GM12878 (cell line): ENCODE results near the gene SPDYC. TPM values are rescaled to one million over a fixed set of nuclear protein-coding genes. Genes with fewer than 3 reads are reported as not detected.

Experiments used
- ATF3 ChIP-seq: IDR thresholded peaks from 2 replicates; pipeline ENCODE4 v1.6.1; 2011; ENCODE audit warnings: low read depth, mild to moderate bottlenecking, low read length, moderate library complexity, borderline replicate concordance; ENCODE audit errors: extremely low read depth
- BCL11A ChIP-seq: IDR thresholded peaks from 2 replicates; pipeline ENCODE4 v1.6.1; 2011; ENCODE audit warnings: low read depth, low read length
- CBFB ChIP-seq: IDR thresholded peaks from 2 replicates; pipeline ENCODE4 v1.6.1; 2016; ENCODE audit warnings: antibody characterized with exemption, low read depth
- EP300 ChIP-seq, 2 experiments: fragments of 150-350 bp in 1 of 2; IDR thresholded peaks; 2 replicates each; pipeline ENCODE4 v1.6.1; 2011 to 2012; ENCODE audit warnings: low read depth in 2 of 2, low read length in 2 of 2, borderline replicate concordance in 1 of 2, improper control_type of control experiment in 1 of 2, inconsistent platforms in 1 of 2; ENCODE audit not compliant: control insufficient read depth in 1 of 2
- ESRRA ChIP-seq: IDR thresholded peaks from 2 replicates; pipeline ENCODE4 v1.6.1; 2012; ENCODE audit warnings: mild to moderate bottlenecking, low read length, improper control_type of control experiment
- HCFC1 ChIP-seq: fragments of 150-350 bp; IDR thresholded peaks from 2 replicates; pipeline ENCODE4 v1.6.1; 2014; ENCODE audit warnings: low read length
- MTA3 ChIP-seq: IDR thresholded peaks from 2 replicates; pipeline ENCODE4 v1.6.1; 2012; ENCODE audit warnings: low read length, inconsistent platforms, borderline replicate concordance
- MXI1 ChIP-seq: fragments of 150-350 bp; IDR thresholded peaks from 2 replicates; pipeline ENCODE4 v1.6.1; 2011; ENCODE audit warnings: low read depth, mild to moderate bottlenecking, inconsistent platforms, low read length, improper control_type of control experiment
- RELA ChIP-seq: fragments of 450-650 bp; IDR thresholded peaks from 2 replicates; pipeline ENCODE4 v1.8.0; 2014; ENCODE audit warnings: borderline replicate concordance; ENCODE audit not compliant: partially characterized antibody
- RELB ChIP-seq: fragments of 450-650 bp; IDR thresholded peaks from 2 replicates; pipeline ENCODE4 v1.6.1; 2017; ENCODE audit warnings: low read depth, mild to moderate bottlenecking, moderate library complexity
- SIN3A ChIP-seq: IDR thresholded peaks from 2 replicates; pipeline ENCODE4 v1.6.1; 2012; ENCODE audit warnings: low read depth, low read length, improper control_type of control experiment
- SMC3 ChIP-seq: IDR thresholded peaks from 2 replicates; pipeline ENCODE4 v1.6.1; 2011; ENCODE audit warnings: low read length, improper control_type of control experiment, borderline replicate concordance
- SREBF1 ChIP-seq: IDR thresholded peaks from 2 replicates; pipeline ENCODE4 v1.6.1; 2012; ENCODE audit warnings: mild to moderate bottlenecking, low read length
- SUPT20H ChIP-seq: IDR thresholded peaks from 2 replicates; pipeline ENCODE4 v1.6.1; 2011; ENCODE audit warnings: low read depth, mild to moderate bottlenecking, low read length, moderate library complexity, borderline replicate concordance; ENCODE audit not compliant: control insufficient read depth
- TCF7 ChIP-seq: IDR thresholded peaks from 2 replicates; pipeline ENCODE4 v1.6.1; 2014; ENCODE audit warnings: antibody characterized with exemption, borderline replicate concordance
- YY1 ChIP-seq: IDR thresholded peaks from 2 replicates; pipeline ENCODE4 v1.6.1; 2011; ENCODE audit warnings: low read depth, mild to moderate bottlenecking, low read length
- polyA plus RNA-seq, 11 experiments: library from polyadenylated mRNA; depleted of rRNA in 4 of 11; unstranded in 6 of 11; stranded (reverse) in 5 of 11; fragments of >200 nt; fragmentation: Nextera tagmentation in 4 of 11; fragmentation: Illumina TruSeq in 1 of 11; extraction: Ambion mirVana in 4 of 11; extraction: Trizol in 1 of 11; gene quantifications; 1 replicate in 1 of 11; 2 replicates in 10 of 11; pipeline versions ENCODE4 v1.2.1 to v1.2.3, GENCODE V29; 2011 to 2016; ENCODE audit warnings: inconsistent platforms in 2 of 11, missing spikeins in 2 of 11, low read depth in 1 of 11
- total RNA-seq, 4 experiments: library from RNA; depleted of rRNA in 3 of 4; stranded (reverse); fragments of >200 nt in 3 of 4; fragmentation: Illumina TruSeq in 1 of 4; extraction: Trizol in 1 of 4; gene quantifications; 2 replicates each; pipeline versions ENCODE4 v1.2.1 to v1.2.3, GENCODE V29; 2013 to 2021
- TF ChIP-seq, protein P1 (sequence below): IDR thresholded peaks from 2 replicates; pipeline ENCODE4 v1.6.1; 2012; ENCODE audit warnings: low read depth, low read length, improper control_type of control experiment
- TF ChIP-seq, protein P2 (sequence below): IDR thresholded peaks from 2 replicates; pipeline ENCODE4 v1.6.1; 2011; ENCODE audit warnings: borderline replicate concordance, low read depth, mild to moderate bottlenecking, moderate library complexity, low read length; ENCODE audit not compliant: insufficient read depth, poor library complexity, severe bottlenecking
- TF ChIP-seq, protein P3 (sequence below): fragments of 150-350 bp; IDR thresholded peaks from 2 replicates; pipeline ENCODE4 v1.6.1; 2016; ENCODE audit warnings: low read depth, low read length

The SPDYC gene
- total and polyA plus RNA-seq, 10 of the 15 experiments (the other 5 are each of a cell fraction or from before 2014, with no cell fraction given): not detected

DNA sequence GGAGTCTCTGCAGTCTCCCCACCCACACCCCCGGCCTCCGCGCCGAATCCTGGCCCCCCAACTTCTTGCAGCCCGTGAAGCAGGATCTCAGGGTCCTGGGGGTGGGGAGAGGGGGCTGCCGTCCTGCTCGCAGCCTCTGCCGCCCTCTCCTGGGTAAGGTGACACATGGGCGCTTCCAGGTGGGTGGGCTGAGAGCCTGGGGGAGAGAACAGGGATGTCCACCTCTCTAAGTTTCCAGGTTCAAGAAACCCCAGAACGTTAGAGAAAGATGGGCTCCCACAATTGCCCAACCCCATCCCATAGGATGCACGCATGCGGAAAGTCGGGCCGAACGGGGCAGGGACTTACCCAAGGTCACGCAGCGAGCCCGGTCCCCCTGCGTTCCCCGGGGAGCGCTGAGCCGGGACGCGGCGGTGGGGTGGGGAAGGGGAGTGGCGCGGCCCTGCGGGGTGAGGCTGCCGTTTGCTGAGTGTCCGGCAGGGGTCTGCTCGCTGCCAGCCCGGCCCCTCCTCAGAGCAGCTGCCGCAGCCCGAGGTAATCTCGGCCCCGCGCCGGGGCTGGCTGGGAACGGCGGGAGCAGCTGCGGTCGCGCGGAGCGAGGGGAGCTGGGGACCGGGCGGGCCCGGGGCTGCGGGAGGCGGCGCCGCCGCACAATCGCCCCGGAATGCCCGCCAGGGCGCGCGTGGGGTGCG, 11.0 kb downstream of the SPDYC start (continued):
- TF ChIP-seq RELB (peak; percentile 48; the same call in 1 of the 2 replicates), BCL11A (no peak), RELA (peak; percentile 19), SREBF1 (no peak), HCFC1 (no peak), ESRRA (no peak), YY1 (0 out of 2 replicates have a peak, but pooled peaks have one; percentile 30), EP300 (IDR thresholded peaks at IDR 0.05; ENCODE audit: borderline replicate concordance in 1 of 2, control insufficient read depth in 1 of 2, low read depth in 2 of 2, low read length in 2 of 2) (no peak), SMC3 (peak; percentile 58), MXI1 (no peak), TCF7 (no peak), CBFB (no peak), ATF3 (no peak), SUPT20H (no peak), MTA3 (no peak), SIN3A (no peak)
- TF ChIP-seq, protein P1, sequence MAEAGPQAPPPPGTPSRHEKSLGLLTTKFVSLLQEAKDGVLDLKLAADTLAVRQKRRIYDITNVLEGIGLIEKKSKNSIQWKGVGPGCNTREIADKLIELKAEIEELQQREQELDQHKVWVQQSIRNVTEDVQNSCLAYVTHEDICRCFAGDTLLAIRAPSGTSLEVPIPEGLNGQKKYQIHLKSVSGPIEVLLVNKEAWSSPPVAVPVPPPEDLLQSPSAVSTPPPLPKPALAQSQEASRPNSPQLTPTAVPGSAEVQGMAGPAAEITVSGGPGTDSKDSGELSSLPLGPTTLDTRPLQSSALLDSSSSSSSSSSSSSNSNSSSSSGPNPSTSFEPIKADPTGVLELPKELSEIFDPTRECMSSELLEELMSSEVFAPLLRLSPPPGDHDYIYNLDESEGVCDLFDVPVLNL: no peak
- TF ChIP-seq, protein P2, sequence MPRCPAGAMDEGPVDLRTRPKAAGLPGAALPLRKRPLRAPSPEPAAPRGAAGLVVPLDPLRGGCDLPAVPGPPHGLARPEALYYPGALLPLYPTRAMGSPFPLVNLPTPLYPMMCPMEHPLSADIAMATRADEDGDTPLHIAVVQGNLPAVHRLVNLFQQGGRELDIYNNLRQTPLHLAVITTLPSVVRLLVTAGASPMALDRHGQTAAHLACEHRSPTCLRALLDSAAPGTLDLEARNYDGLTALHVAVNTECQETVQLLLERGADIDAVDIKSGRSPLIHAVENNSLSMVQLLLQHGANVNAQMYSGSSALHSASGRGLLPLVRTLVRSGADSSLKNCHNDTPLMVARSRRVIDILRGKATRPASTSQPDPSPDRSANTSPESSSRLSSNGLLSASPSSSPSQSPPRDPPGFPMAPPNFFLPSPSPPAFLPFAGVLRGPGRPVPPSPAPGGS: no peak
- TF ChIP-seq, protein P3, sequence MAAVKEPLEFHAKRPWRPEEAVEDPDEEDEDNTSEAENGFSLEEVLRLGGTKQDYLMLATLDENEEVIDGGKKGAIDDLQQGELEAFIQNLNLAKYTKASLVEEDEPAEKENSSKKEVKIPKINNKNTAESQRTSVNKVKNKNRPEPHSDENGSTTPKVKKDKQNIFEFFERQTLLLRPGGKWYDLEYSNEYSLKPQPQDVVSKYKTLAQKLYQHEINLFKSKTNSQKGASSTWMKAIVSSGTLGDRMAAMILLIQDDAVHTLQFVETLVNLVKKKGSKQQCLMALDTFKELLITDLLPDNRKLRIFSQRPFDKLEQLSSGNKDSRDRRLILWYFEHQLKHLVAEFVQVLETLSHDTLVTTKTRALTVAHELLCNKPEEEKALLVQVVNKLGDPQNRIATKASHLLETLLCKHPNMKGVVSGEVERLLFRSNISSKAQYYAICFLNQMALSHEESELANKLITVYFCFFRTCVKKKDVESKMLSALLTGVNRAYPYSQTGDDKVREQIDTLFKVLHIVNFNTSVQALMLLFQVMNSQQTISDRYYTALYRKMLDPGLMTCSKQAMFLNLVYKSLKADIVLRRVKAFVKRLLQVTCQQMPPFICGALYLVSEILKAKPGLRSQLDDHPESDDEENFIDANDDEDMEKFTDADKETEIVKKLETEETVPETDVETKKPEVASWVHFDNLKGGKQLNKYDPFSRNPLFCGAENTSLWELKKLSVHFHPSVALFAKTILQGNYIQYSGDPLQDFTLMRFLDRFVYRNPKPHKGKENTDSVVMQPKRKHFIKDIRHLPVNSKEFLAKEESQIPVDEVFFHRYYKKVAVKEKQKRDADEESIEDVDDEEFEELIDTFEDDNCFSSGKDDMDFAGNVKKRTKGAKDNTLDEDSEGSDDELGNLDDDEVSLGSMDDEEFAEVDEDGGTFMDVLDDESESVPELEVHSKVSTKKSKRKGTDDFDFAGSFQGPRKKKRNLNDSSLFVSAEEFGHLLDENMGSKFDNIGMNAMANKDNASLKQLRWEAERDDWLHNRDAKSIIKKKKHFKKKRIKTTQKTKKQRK: no peak
